22Rv1 (cell line): ENCODE results near the gene ZNF618.

Experiments
- H3K27ac ChIP-seq: fragments of 450-650 bp; 2 replicates; pipeline ENCODE4 v1.5.1; 2017
- CTCF ChIP-seq: fragments of 450-650 bp; IDR thresholded peaks from 2 replicates; pipeline ENCODE4 v1.5.1; 2017; ENCODE audit warnings: mild to moderate bottlenecking
- ZFX ChIP-seq: fragments of 450-650 bp; IDR thresholded peaks from 2 replicates; pipeline ENCODE4 v1.6.1; 2017; ENCODE audit warnings: antibody characterized with exemption, borderline replicate concordance

Gene ZNF618

GRCh38 chr9:113876151-113876992 lies at the start of gene ZNF618:
Gene ZNF618 (plus strand): TSS chr9:113876309. CDS start chr9:113876381, 72 bp downstream.
- TF ChIP-seq CTCF (peak; percentile 71), ZFX (no peak)
- peak within 1 kb of the TSS; percentile 63 for H3K27ac ChIP-seq

GRCh38 chr9:113828221-113828620 lies 47.9 kb upstream of the ZNF618 start:
- H3K27ac ChIP-seq: no peak overlapping the region
- no peak for TF ChIP-seq CTCF
- no peak for TF ChIP-seq ZFX

GRCh38 chr9:113837334-113837733 lies 38.8 kb upstream of the ZNF618 start:
- no peak for TF ChIP-seq CTCF
- TF ChIP-seq ZFX: no peak
- H3K27ac ChIP-seq: no peak overlapping the region

GRCh38 chr9:113842086-113842485 lies 34.0 kb upstream of the ZNF618 start:
- H3K27ac ChIP-seq: no peak overlapping the region

GRCh38 chr9:113844466-113844865 lies 31.6 kb upstream of the ZNF618 start:
- TF ChIP-seq ZFX: no peak
- TF ChIP-seq CTCF: no peak
- no peak overlapping the region for H3K27ac ChIP-seq

More at GRCh38 chr9:113842086-113842485, 34.0 kb upstream of the ZNF618 start:
- no peak for TF ChIP-seq ZFX
- no peak for TF ChIP-seq CTCF

GRCh38 chr9:113851359-113851758 lies 24.8 kb upstream of the ZNF618 start:
- TF ChIP-seq ZFX: no peak
- no peak for TF ChIP-seq CTCF
- H3K27ac ChIP-seq: no peak overlapping the region

- no peak for TF ChIP-seq ZFX
- TF ChIP-seq CTCF: no peak
- H3K27ac ChIP-seq: no peak overlapping the region
Observed at GRCh38 chr9:113851873-113852272, 24.2 kb upstream of the ZNF618 start.
